ENCODE measurements around the gene SEBOX. TPM values are rescaled to one million over a fixed set of nuclear protein-coding genes. Genes with fewer than 3 reads are reported as not detected.
A peak's percentile ranks its signal among the peaks of the same experiment; 100 is the strongest.

Gene SEBOX
- total RNA-seq, 4 donors from 2014 or later, result not detected

DNA sequence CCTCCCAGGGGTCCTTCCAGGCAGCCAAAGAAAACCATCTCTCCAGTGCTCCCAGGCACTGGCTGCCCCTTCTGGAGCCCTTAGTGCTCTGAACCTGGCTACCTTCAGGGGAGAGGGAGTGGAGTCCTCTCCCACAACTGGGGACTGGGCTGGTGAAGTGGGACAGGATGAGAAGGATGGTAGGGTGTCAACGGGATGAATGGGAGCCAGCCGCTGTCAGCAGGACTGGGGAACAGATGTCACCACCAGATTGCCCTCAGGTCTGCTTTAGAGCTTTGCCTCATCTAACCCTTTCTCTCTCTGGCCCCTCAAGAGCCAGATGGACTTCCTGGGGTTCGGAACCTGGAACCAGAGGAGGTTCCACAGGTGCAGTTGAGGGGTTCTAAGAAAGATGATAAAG, 488 bp upstream of the SEBOX start:
- Histone ChIP-seq H3K27ac (no peak overlapping the region), H3K4me3 (no peak overlapping the region), H3K27me3 (no peaks in the 10 kb centered on the region), H3K36me3 (peaks cover 0 to 43% of the 10 kb centered on the region in 2 donors), H3K9me3 (no peaks in the 10 kb centered on the region), H3K4me1 (no peaks in the 10 kb centered on the region)
- TF ChIP-seq, protein P1, sequence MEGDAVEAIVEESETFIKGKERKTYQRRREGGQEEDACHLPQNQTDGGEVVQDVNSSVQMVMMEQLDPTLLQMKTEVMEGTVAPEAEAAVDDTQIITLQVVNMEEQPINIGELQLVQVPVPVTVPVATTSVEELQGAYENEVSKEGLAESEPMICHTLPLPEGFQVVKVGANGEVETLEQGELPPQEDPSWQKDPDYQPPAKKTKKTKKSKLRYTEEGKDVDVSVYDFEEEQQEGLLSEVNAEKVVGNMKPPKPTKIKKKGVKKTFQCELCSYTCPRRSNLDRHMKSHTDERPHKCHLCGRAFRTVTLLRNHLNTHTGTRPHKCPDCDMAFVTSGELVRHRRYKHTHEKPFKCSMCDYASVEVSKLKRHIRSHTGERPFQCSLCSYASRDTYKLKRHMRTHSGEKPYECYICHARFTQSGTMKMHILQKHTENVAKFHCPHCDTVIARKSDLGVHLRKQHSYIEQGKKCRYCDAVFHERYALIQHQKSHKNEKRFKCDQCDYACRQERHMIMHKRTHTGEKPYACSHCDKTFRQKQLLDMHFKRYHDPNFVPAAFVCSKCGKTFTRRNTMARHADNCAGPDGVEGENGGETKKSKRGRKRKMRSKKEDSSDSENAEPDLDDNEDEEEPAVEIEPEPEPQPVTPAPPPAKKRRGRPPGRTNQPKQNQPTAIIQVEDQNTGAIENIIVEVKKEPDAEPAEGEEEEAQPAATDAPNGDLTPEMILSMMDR (IDR thresholded peaks at IDR 0.05 in 4 of 5, conservative IDR thresholded peaks at IDR 0.05 in 1 of 5), result no peak
- no peak for TF ChIP-seq POLR2A (IDR thresholded peaks at IDR 0.05)
- in situ Hi-C loops (cut with MboI; ENCODE audit: low sequenced_read_pairs in 4 of 4), result loop anchor here in 1 of 4 donors (25.0 kb wide), 1 partner anchor 597 kb away; the partner anchor contains the start of gene PHF12
- no peak for ATAC-seq
- DNase-seq, result no peak
- intact Hi-C loops (cut with DNase I; ENCODE audit: low total_unique reads), result no loop called here

DNA sequence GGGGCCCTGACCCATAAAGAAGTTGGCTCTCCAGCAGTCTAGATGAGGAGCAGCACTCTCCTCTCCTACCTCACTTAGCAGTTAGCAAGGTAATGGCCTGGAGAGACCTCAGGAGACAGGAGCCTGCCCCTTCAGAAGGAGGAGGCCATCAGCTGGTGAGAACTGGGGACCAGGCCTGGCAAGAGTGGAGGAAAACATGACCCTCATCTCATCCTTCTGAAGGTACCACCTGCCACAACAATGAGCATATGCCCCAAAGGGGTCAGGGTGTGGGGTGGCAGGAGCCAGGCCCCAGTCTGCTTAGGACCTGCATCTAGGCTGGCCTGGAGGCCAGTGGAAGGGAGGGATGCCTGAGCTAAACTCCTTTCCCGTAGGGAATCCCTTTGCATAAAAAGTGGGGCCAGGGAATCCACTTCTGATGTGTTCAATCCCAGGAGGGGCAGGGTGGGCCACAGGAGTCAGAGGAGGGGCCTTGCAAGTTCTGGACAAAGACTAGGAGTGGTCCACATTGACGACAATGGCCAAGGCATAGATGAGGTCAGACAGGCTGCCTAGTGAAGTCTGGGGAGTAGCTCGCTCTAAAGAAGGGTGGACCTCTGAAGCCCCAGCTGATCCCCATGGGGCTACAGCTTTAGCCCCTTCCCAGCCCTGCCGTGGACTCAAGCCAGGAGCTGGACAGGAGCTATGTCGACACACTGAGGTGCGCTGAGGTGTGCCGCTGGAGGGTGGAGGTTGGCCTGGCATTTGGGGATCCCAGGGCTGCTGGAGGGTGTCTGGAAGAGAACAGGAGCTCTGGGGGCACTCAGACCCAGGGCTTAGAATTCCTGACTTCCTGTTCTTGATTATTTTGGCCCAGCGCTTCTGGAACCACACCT, 986 bp downstream of the SEBOX start:
- DNase-seq (no peak), ATAC-seq (no peak)
- H3K4me3 ChIP-seq, result no peak overlapping the region
- no peaks in the 10 kb centered on the region for H3K9me3 ChIP-seq
- no peaks in the 10 kb centered on the region for H3K4me1 ChIP-seq
- TF ChIP-seq, protein P1 (IDR thresholded peaks at IDR 0.05 in 4 of 5, conservative IDR thresholded peaks at IDR 0.05 in 1 of 5), result no peak
- TF ChIP-seq POLR2A (IDR thresholded peaks at IDR 0.05), result no peak
- in situ Hi-C loops (cut with MboI; ENCODE audit: low sequenced_read_pairs in 4 of 4), result loop anchor here in 1 of 4 donors (25.0 kb wide), 1 partner anchor 598 kb away; the partner anchor contains the start of gene PHF12
- H3K27ac ChIP-seq, result no peak overlapping the region
- H3K36me3 ChIP-seq, result peaks cover 0 to 58% of the 10 kb centered on the region in 2 donors
- H3K27me3 ChIP-seq, result no peaks in the 10 kb centered on the region
- intact Hi-C loops (cut with DNase I; ENCODE audit: low total_unique reads), result no loop called here

DNA sequence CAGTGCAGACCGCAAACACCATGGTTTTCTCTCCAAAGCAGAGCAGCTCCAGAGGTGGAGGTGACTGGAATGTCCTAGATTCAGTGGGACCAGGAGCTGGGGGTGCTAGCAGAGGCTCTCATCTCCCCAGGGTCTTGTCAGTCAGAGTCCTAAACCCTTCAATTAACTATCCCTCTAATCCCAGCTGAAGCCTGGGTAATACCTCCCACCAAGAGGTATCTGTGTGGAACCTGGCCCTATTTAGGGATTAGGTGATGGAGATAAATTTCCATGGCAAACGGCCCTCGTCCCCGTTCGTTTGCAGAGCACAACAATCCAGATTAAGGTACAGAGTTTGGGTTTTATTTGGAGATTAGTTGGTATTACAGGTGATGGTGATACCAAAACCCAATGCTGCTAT, 1.8 kb downstream of the SEBOX start:
- Histone ChIP-seq H3K9me3 (no peaks in the 10 kb centered on the region), H3K4me3 (no peak overlapping the region), H3K27me3 (no peaks in the 10 kb centered on the region), H3K36me3 (peaks cover 0 to 59% of the 10 kb centered on the region in 2 donors), H3K4me1 (peaks cover 5 to 7% of the 10 kb centered on the region in 2 donors), H3K27ac (no peak overlapping the region)
- ATAC-seq (no peak), DNase-seq (no peak)
- intact Hi-C loops (cut with DNase I; ENCODE audit: low total_unique reads) (no loop called here), in situ Hi-C loops (cut with MboI; ENCODE audit: low sequenced_read_pairs in 4 of 4) (loop anchor here in 1 of 4 donors (25.0 kb wide), 1 partner anchor 599 kb away; the partner anchor contains the start of gene PHF12)
- TF ChIP-seq, protein P1 (IDR thresholded peaks at IDR 0.05 in 4 of 5, conservative IDR thresholded peaks at IDR 0.05 in 1 of 5), result no peak
- no peak for TF ChIP-seq POLR2A (IDR thresholded peaks at IDR 0.05)

DNA sequence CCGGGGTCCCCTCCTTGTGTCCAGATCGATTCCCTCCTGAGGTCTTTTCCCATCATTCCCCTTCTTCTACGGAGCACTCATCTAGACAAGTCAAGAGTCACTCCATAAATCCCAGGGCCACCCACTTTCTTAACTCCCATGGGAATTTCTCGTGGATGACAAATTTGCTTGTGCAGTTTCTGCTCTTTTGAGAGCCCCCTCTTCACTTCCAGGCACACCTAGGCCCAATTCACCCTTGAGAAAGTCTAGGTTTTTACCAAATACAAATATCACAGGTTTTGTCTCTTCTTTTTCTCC, 7.2 kb downstream of the SEBOX start:
- DNase-seq (no peak), ATAC-seq (no peak)
- peaks cover 24 to 26% of the 10 kb centered on the region in 2 donors for H3K4me1 ChIP-seq
- H3K27ac ChIP-seq, result peak overlapping the region; percentile 94 to 97 (median 96)
- no peaks in the 10 kb centered on the region for H3K9me3 ChIP-seq
- H3K36me3 ChIP-seq, result peaks cover 4 to 65% of the 10 kb centered on the region in 2 donors
- H3K4me3 ChIP-seq, result peak overlapping the region; percentile 88 to 98 (median 94)
- intact Hi-C loops (cut with DNase I; ENCODE audit: low total_unique reads), result loop anchor here (1.0 to 5.0 kb wide), 4 partner anchors 13 to 594 kb away; partner anchors contain the start of genes IFT20, PHF12, SARM1 and TMEM97
- no peaks in the 10 kb centered on the region for H3K27me3 ChIP-seq
- in situ Hi-C loops (cut with MboI; ENCODE audit: low sequenced_read_pairs in 4 of 4), result loop anchor here in 1 of 4 donors (25.0 kb wide), 1 partner anchor 604 kb away; the partner anchor contains the start of gene PHF12
- no peak for TF ChIP-seq POLR2A (IDR thresholded peaks at IDR 0.05)
- TF ChIP-seq, protein P1 (IDR thresholded peaks at IDR 0.05 in 4 of 5, conservative IDR thresholded peaks at IDR 0.05 in 1 of 5), result no peak

All from gastrocnemius medialis (tissue), 4 donors.